WERI-Rb-1 (cell line): ENCODE measurements around the gene DAB2IP.

Experiments
- DNase-seq: peaks from one replicate; pipeline ENCODE4 v3.0.0-alpha.2; 2020
- H3K27ac ChIP-seq: fragments of 250-450 bp; sonication (Bioruptor Pico); 2 replicates; pipeline ENCODE4 v1.5.1; 2020; ENCODE audit warnings: mild to moderate bottlenecking, moderate library complexity
- H3K27me3 ChIP-seq: fragments of 250-450 bp; sonication (Bioruptor Pico); 2 replicates; pipeline ENCODE4 v1.5.1; 2021; ENCODE audit warnings: mild to moderate bottlenecking, low read depth, moderate library complexity; ENCODE audit not compliant: insufficient read depth, severe bottlenecking
- H3K36me3 ChIP-seq: fragments of 250-450 bp; sonication (Bioruptor Pico); 2 replicates; pipeline ENCODE4 v1.5.1; 2020; ENCODE audit warnings: mild to moderate bottlenecking, moderate library complexity
- H3K4me3 ChIP-seq: 2 replicates; pipeline ENCODE4 v1.5.1; 2011; ENCODE audit warnings: low read depth, mild to moderate bottlenecking, control low read depth, low read length
- H3K9me3 ChIP-seq: fragments of 250-450 bp; sonication (Bioruptor Pico); 2 replicates; pipeline ENCODE4 v1.5.1; 2021; ENCODE audit warnings: mild to moderate bottlenecking, moderate library complexity; ENCODE audit not compliant: severe bottlenecking
- TF ChIP-seq, protein P1 (sequence below): IDR thresholded peaks from 2 replicates; pipeline ENCODE4 v1.5.1; 2011; ENCODE audit warnings: low read depth, mild to moderate bottlenecking, control low read depth, inconsistent platforms, low read length

DAB2IP gene

DNA sequence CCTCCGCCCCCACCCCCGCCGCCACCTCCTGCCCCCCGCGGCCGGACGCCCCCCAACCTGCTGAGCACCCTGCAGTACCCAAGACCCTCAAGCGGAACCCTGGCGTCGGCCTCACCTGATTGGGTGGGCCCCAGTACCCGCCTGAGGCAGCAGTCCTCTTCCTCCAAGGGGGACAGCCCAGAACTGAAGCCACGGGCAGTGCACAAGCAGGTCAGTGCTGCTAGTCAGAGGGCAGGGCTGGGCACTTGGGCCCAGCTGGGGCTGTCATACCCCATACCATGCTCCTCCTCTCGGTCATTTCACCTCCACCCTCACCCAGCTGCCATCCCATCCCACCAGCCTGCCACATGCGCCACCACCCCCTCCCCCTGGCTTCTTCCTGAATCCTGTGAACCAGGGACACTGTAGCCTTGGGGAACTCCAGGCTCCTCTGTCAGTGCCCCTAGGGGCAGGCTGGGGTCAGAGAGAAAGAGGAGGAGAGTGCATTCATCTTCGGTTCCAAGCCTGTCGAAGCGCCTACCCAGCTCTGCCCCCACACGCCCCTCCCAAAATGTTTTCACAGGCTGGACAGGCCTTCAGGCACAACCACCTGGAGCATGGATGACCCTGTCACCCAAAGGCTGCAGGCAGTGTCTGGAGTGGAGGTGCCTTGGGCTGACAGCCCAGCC lies 122.0 kb downstream of the DAB2IP start:
- no peak overlapping the region for H3K27ac ChIP-seq
- DNase-seq = no peak
- no peaks in the 10 kb centered on the region for H3K27me3 ChIP-seq
- H3K4me3 ChIP-seq = no peak overlapping the region
- no peaks in the 10 kb centered on the region for H3K9me3 ChIP-seq
- TF ChIP-seq, protein P1, sequence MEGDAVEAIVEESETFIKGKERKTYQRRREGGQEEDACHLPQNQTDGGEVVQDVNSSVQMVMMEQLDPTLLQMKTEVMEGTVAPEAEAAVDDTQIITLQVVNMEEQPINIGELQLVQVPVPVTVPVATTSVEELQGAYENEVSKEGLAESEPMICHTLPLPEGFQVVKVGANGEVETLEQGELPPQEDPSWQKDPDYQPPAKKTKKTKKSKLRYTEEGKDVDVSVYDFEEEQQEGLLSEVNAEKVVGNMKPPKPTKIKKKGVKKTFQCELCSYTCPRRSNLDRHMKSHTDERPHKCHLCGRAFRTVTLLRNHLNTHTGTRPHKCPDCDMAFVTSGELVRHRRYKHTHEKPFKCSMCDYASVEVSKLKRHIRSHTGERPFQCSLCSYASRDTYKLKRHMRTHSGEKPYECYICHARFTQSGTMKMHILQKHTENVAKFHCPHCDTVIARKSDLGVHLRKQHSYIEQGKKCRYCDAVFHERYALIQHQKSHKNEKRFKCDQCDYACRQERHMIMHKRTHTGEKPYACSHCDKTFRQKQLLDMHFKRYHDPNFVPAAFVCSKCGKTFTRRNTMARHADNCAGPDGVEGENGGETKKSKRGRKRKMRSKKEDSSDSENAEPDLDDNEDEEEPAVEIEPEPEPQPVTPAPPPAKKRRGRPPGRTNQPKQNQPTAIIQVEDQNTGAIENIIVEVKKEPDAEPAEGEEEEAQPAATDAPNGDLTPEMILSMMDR = no peak
- H3K36me3 ChIP-seq = peaks cover 98% of the 10 kb centered on the region

DNA sequence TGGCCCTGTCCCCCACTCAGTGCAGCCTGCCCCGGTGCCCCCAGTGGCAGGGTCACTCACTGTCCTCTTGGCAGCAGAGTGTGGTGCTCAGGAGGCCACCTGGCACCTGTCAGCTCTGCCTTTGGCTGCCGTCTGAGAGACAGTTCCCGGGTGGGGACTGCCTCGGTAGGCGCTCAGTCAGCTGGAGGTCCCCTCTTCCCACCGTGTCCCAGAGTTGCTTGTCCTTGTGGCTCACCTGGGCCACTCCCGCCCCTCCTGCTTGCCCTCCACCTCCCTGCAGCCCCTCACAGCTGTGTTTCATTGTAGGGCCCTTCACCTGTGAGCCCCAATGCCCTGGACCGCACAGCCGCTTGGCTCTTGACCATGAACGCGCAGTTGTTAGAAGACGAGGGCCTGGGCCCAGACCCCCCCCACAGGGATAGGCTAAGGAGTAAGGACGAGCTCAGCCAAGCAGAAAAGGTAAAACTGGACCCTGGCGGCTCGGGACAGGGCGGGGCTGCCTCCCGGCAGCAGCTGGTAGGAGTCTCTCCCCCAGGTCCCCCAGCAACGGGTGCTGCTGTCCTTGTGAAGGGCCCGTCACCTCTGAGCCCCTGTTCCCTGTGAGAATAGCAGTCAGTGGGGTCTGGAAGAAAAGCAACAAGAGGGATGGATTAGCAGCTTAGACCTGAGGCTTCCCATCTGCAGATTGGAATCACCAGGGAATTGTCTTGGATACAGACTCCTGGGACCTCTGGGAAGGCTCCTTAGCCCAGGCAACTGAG lies 122.7 kb downstream of the DAB2IP start:
- no peak overlapping the region for H3K4me3 ChIP-seq
- no peak for DNase-seq
- H3K27ac ChIP-seq = no peak overlapping the region
- H3K9me3 ChIP-seq = no peaks in the 10 kb centered on the region
- peaks cover 95% of the 10 kb centered on the region for H3K36me3 ChIP-seq
- TF ChIP-seq, protein P1 = 0 out of 2 replicates have a peak, but pooled peaks have one; percentile 14
- no peaks in the 10 kb centered on the region for H3K27me3 ChIP-seq

DNA sequence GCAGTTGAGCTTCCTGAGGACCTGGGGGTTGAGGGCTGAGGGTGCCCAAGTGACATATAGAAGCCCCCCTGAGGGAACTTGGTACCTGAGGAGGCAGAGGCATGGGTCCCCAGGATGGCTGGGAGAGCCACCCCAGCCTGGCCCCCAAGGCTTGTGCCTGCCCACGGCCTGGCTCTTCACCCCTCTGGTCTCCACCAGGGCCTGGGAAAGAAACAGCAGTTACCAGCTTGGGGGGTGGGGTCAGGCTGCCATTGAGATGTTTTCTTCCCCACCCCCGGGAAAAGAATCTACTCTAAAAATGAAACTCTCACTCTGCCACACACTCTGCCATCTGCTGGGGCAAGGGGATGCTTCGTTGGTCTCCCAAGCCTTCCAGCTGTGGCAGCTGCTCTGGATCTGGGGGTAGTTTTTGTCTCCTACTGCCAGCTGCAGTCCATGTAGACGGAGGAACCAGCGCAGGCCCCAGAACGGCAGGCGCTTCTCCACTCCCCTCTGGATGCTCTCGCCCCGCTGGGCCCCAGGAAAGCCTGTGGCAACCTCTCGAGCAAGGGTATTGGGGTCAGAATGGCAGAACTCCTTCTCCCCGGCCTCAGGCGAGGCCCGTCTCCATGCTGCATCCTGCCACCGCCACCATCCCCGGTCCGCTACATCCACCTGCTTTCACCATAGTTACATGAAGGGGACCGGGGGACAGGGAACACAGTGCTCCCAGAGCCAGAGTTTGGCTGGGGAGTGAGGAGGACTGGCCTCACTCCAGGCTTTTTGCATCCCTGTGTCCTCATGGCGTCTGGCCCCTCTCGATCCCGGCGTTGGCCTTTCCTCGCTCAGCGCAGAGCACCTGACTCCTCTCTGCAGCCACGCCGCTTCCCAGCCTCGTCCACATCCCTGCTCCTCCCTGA lies 123.5 kb downstream of the DAB2IP start:
- no peaks in the 10 kb centered on the region for H3K9me3 ChIP-seq
- peaks cover 95% of the 10 kb centered on the region for H3K36me3 ChIP-seq
- no peak overlapping the region for H3K4me3 ChIP-seq
- TF ChIP-seq, protein P1 = no peak
- DNase-seq = no peak
- H3K27ac ChIP-seq = no peak overlapping the region
- H3K27me3 ChIP-seq = no peaks in the 10 kb centered on the region

DNA sequence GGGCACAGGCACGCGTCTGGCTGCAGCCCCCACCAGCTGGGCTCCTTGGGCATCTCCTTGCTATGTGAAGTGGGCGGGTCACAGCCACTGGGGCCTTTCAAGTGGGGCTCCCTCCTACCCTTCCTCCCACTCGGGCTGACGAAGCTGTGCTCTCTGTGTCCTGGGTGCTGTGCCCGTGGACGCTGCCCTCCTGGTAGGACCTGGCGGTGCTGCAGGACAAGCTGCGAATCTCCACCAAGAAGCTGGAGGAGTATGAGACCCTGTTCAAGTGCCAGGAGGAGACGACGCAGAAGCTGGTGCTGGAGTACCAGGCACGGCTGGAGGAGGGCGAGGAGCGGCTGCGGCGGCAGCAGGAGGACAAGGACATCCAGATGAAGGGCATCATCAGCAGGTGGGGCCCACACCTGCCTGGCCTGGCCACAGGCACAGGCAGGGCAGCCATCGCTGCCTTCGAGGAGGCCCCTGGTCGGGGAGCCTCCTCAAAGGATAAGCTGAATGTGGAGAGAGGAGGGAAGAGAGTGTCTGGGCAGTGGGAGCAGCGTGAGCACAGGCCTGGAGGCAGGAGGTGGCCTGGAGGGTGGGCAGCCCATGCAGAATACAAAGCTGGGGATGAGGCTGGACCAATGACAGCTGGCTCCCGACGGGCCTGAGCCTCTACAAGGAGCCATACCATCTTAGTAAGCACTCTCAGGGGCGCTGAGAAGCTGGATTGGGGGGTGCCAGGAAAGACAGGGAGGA lies 124.7 kb downstream of the DAB2IP start:
- Histone ChIP-seq H3K27me3 (no peaks in the 10 kb centered on the region), H3K4me3 (no peak overlapping the region), H3K36me3 (peaks cover 93% of the 10 kb centered on the region), H3K9me3 (no peaks in the 10 kb centered on the region), H3K27ac (no peak overlapping the region)
- TF ChIP-seq, protein P1 = no peak
- DNase-seq = no peak
